Caco-2 (cell line): Measurements from ENCODE around the gene TCAP. TPM values are rescaled to one million over a fixed set of nuclear protein-coding genes. Genes with fewer than 3 reads are reported as not detected.

Experiments used
- BruUV-seq: library from RNA; stranded (reverse); fragments of 400-500 nt; replicated peaks from 2 replicates; lab custom pipeline; 2021; lab: Mats Ljungman, UMichigan
- CTCF ChIA-PET: fragments of 300-600 bp; sonication (Branson Sonifier 250); formaldehyde crosslinking; loops from one replicate; lab custom pipeline; 2022; ENCODE audit warnings: antibody characterized with exemption; lab: Charles Lee
- POLR2A ChIA-PET: fragments of 300-600 bp; sonication (Branson Sonifier 250); formaldehyde crosslinking; loops from one replicate; lab custom pipeline; 2022; ENCODE audit warnings: antibody characterized with exemption; lab: Charles Lee
- DNase-seq, 2 experiments: peaks; one replicate each; pipeline versions ENCODE4 v3.0.0 to v3.0.0-alpha.2; 2020 to 2022
- H3K27me3 ChIP-seq: replicated peaks from 2 replicates; pipeline ENCODE4 v1.6.0; 2011; ENCODE audit warnings: low read length; ENCODE audit not compliant: control insufficient read depth, insufficient read depth
- H3K36me3 ChIP-seq: 2 replicates; pipeline ENCODE4 v1.5.1; 2011; ENCODE audit warnings: low read length; ENCODE audit not compliant: control insufficient read depth, insufficient read depth
- H3K4me1 ChIP-seq: fragments of 250-450 bp; sonication (Bioruptor Pico); 2 replicates; pipeline ENCODE4 v1.5.1; 2020; ENCODE audit warnings: mild to moderate bottlenecking
- H3K4me3 ChIP-seq: 2 replicates; pipeline ENCODE4 v1.5.1; 2011; ENCODE audit warnings: low read depth, mild to moderate bottlenecking, control low read depth, low read length
- H3K9me3 ChIP-seq: fragments of 250-450 bp; sonication (Bioruptor Pico); 2 replicates; pipeline ENCODE4 v1.5.1; 2020; ENCODE audit warnings: mild to moderate bottlenecking, moderate library complexity
- H3K27ac Mint-ChIP-seq: one replicate; pipeline ENCODE4 v1.8.0; 2022; ENCODE audit warnings: mixed read lengths; ENCODE audit not compliant: unreplicated experiment
- H3K27me3 Mint-ChIP-seq: one replicate; pipeline ENCODE4 v1.8.0; 2022; ENCODE audit warnings: mixed read lengths; ENCODE audit not compliant: insufficient read depth, unreplicated experiment
- H3K36me3 Mint-ChIP-seq: one replicate; pipeline ENCODE4 v1.8.0; 2022; ENCODE audit warnings: mild to moderate bottlenecking, mixed read lengths; ENCODE audit not compliant: insufficient read depth, unreplicated experiment
- H3K4me1 Mint-ChIP-seq: one replicate; pipeline ENCODE4 v1.8.0; 2022; ENCODE audit warnings: low read depth, mixed read lengths; ENCODE audit not compliant: unreplicated experiment
- H3K4me3 Mint-ChIP-seq: one replicate; pipeline ENCODE4 v1.8.0; 2022; ENCODE audit warnings: mild to moderate bottlenecking, moderate library complexity, mixed read lengths; ENCODE audit not compliant: unreplicated experiment
- H3K9me3 Mint-ChIP-seq: one replicate; pipeline ENCODE4 v1.8.0; 2022; ENCODE audit warnings: mixed read lengths; ENCODE audit not compliant: unreplicated experiment
- CTCF ChIP-seq, 2 experiments: fragments of 200-600 bp in 1 of 2; IDR thresholded peaks; 1 replicate in 1 of 2; 2 replicates in 1 of 2; pipeline versions ENCODE4 v1.5.1 to v1.8.0; 2011 to 2022; ENCODE audit warnings: antibody characterized with exemption in 1 of 2, control low read depth in 1 of 2, inconsistent platforms in 1 of 2, low read depth in 1 of 2, low read length in 1 of 2, mild to moderate bottlenecking in 1 of 2, moderate library complexity in 1 of 2; ENCODE audit not compliant: insufficient read depth in 1 of 2, severe bottlenecking in 1 of 2, unreplicated experiment in 1 of 2
- intact Hi-C: fragments of 100-400 bp; cut with micrococcal nuclease; formaldehyde crosslinking; loops from one replicate; pipeline ENCODE4 v1.10.0; 2022; ENCODE audit not compliant: unreplicated experiment
- total RNA-seq: library from RNA; stranded (reverse); gene quantifications from 2 replicates; pipeline ENCODE4 v1.2.3, GENCODE V29; 2022

TCAP gene
- total RNA-seq, 1 experiment from 2014 or later: 1.6 TPM

GRCh38 chr17:39694593-39694992, 29.4 kb downstream of the TCAP start:
- Mint-ChIP-seq H3K27me3 (no peaks in the 10 kb centered on the region), H3K36me3 (peaks cover 11% of the 10 kb centered on the region), H3K9me3 (no peaks in the 10 kb centered on the region), H3K4me3 (peak overlapping the region; percentile 37), H3K27ac (peak overlapping the region; percentile 75), H3K4me1 (peaks cover 32% of the 10 kb centered on the region)
- no peak for TF ChIP-seq CTCF (IDR thresholded peaks at IDR 0.05; ENCODE audit: insufficient read depth in 1 of 2, low read depth in 1 of 2, low read length in 1 of 2, severe bottlenecking in 1 of 2, unreplicated experiment in 1 of 2)
- no peak overlapping the region for H3K4me3 ChIP-seq
- intact Hi-C loops: no loop called here
- peaks cover 38% of the 10 kb centered on the region for H3K4me1 ChIP-seq
- no peaks in the 10 kb centered on the region for H3K9me3 ChIP-seq
- ChIA-PET CTCF (interaction anchor here (0.6 to 2.2 kb wide), 7 partner anchors 23 to 258 kb away, joined by 3 to 15 read pairs (median 5); partner anchors contain the start of gene MIEN1), POLR2A (interaction anchor here (1.1 to 2.0 kb wide), 2 partner anchors 36 to 45 kb away, joined by 9 to 11 read pairs; partner anchors contain the start of gene MIEN1)
- DNase-seq: no peak
- no peaks in the 10 kb centered on the region for H3K36me3 ChIP-seq
- no TSS peak for BruUV-seq
- H3K27me3 ChIP-seq: no peaks in the 10 kb centered on the region

DNA sequence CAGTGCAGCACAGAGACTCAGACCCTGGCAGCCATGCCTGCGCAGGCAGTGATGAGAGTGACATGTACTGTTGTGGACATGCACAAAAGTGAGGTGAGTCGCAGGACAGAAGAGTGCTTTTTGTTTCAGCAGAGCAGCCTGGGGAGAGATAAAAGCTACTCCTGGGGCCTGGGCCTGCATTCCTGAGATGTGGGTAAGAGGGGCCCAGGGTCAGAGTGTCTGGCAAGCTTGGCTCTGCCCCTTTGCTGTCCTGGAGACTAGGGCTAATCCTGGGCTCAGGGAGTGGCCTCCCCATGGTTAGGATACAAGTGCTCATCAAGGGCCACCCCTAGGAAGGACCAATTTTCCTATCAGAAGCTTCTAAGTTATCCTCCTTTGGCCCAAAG, 29.9 kb downstream of the TCAP start:
- Histone ChIP-seq H3K4me1 (peaks cover 40% of the 10 kb centered on the region), H3K36me3 (no peaks in the 10 kb centered on the region), H3K27me3 (no peaks in the 10 kb centered on the region), H3K9me3 (no peaks in the 10 kb centered on the region), H3K4me3 (no peak overlapping the region)
- no TSS peak for BruUV-seq
- H3K4me3 Mint-ChIP-seq: peak overlapping the region; percentile 37
- H3K9me3 Mint-ChIP-seq: no peaks in the 10 kb centered on the region
- peak overlapping the region; percentile 75 for H3K27ac Mint-ChIP-seq
- ChIA-PET CTCF (interaction anchor here (0.6 to 2.2 kb wide), 8 partner anchors 10 to 258 kb away, joined by 3 to 15 read pairs (median 4); partner anchors contain the start of gene MIEN1), POLR2A (interaction anchor here (0.6 to 2.0 kb wide), 3 partner anchors 35 to 221 kb away, joined by 4 to 11 read pairs (median 9); partner anchors contain the start of gene MIEN1)
- peak; percentile 61 to 79 for DNase-seq
- H3K27me3 Mint-ChIP-seq: no peaks in the 10 kb centered on the region
- H3K36me3 Mint-ChIP-seq: peaks cover 11% of the 10 kb centered on the region
- peaks cover 35% of the 10 kb centered on the region for H3K4me1 Mint-ChIP-seq
- intact Hi-C loops: loop anchor here (1.0 kb wide), 2 partner anchors 8 to 20 kb away; no protein-coding TSS in a partner anchor
- no peak for TF ChIP-seq CTCF (IDR thresholded peaks at IDR 0.05; ENCODE audit: insufficient read depth in 1 of 2, low read depth in 1 of 2, low read length in 1 of 2, severe bottlenecking in 1 of 2, unreplicated experiment in 1 of 2)

DNA sequence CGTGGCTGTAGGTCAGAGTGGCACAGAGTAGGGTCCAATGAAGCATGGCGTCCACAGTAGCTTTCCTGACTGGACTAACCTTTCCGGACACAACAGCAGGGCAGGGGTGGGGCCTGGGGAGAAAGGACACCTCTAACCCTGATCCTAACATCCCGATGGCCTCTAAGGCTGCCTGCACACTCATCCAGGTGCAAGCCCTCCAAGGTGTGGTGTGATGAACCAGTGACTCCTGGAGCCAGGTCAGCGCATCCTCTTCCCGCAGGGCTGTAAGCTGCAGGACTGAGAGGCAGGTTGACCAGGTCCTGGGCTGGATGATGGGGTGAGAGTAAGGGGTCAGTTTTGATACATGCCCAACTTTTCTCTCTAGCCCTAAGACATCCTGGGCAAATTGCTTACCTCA, 31.6 kb downstream of the TCAP start:
- Histone ChIP-seq H3K9me3 (no peaks in the 10 kb centered on the region), H3K4me3 (no peak overlapping the region), H3K4me1 (peaks cover 48% of the 10 kb centered on the region), H3K27me3 (no peaks in the 10 kb centered on the region), H3K36me3 (no peaks in the 10 kb centered on the region)
- H3K4me3 Mint-ChIP-seq: no peak overlapping the region
- H3K27me3 Mint-ChIP-seq: no peaks in the 10 kb centered on the region
- intact Hi-C loops: no loop called here
- H3K27ac Mint-ChIP-seq: no peak overlapping the region
- H3K36me3 Mint-ChIP-seq: peaks cover 11% of the 10 kb centered on the region
- CTCF ChIA-PET: interaction anchor here (2.2 kb wide), 1 partner anchor 25 kb away, joined by 15 read pairs; no protein-coding TSS in a partner anchor
- no peak for TF ChIP-seq CTCF (IDR thresholded peaks at IDR 0.05; ENCODE audit: insufficient read depth in 1 of 2, low read depth in 1 of 2, low read length in 1 of 2, severe bottlenecking in 1 of 2, unreplicated experiment in 1 of 2)
- H3K4me1 Mint-ChIP-seq: peaks cover 43% of the 10 kb centered on the region
- no peak for DNase-seq
- POLR2A ChIA-PET: no interaction called here
- H3K9me3 Mint-ChIP-seq: no peaks in the 10 kb centered on the region
- BruUV-seq: no TSS peak
